Measurements from ENCODE around the gene MRGPRF.
"Not testable (repeated sequence)": the region's sequence is repeated elsewhere in the genome, so short reads cannot be mapped to it uniquely, and the experiment has no call there.

The MRGPRF gene

GRCh38 chr11:68987211-68987610 is 25.8 kb downstream of the MRGPRF start:
- no peak for DNase-seq (ENCODE audit: low spot score)

- DNase-seq (ENCODE audit: low spot score), result no peak
These were observed 29.2 kb downstream of the MRGPRF start for GRCh38 chr11:68983801-68984200.

GRCh38 chr11:68982134-68982533 is 30.9 kb downstream of the MRGPRF start:
- no peak for DNase-seq (ENCODE audit: low spot score)

- no peak for DNase-seq (ENCODE audit: low spot score)
These were observed 32.3 kb downstream of the MRGPRF start, which contains the start of gene MRGPRD for GRCh38 chr11:68980776-68981065. Gene MRGPRD, minus strand, starts transcription at chr11:68980986. Its CDS starts 0 bp downstream, at chr11:68980986.

GRCh38 chr11:68979931-68980775 is 32.9 kb downstream of the MRGPRF start:
- no peak for DNase-seq (ENCODE audit: low spot score)

GRCh38 chr11:68978931-68979594 is 34.0 kb downstream of the MRGPRF start:
- no peak for DNase-seq (ENCODE audit: low spot score)

GRCh38 chr11:68978626-68978930 is 34.5 kb downstream of the MRGPRF start:
- DNase-seq (ENCODE audit: low spot score), result no peak

- DNase-seq (ENCODE audit: low spot score), result no peak
These were observed 35.0 kb downstream of the MRGPRF start for GRCh38 chr11:68977781-68978625.

GRCh38 chr11:68976563-68976962 is 36.5 kb downstream of the MRGPRF start:
- no peak for DNase-seq (ENCODE audit: low spot score)

- no peak for DNase-seq (ENCODE audit: low spot score)
These were observed 37.0 kb downstream of the MRGPRF start for GRCh38 chr11:68976095-68976494.

- DNase-seq (ENCODE audit: low spot score), result peak; percentile 50
These were observed 38.4 kb downstream of the MRGPRF start for GRCh38 chr11:68974421-68975194.

GRCh38 chr11:68973706-68974105 is 39.3 kb downstream of the MRGPRF start:
- DNase-seq (ENCODE audit: low spot score), result not testable (repeated sequence)

- DNase-seq (ENCODE audit: low spot score), result no peak
These were observed 39.8 kb downstream of the MRGPRF start for GRCh38 chr11:68973219-68973618.

GRCh38 chr11:68970921-68971636 is 42.0 kb downstream of the MRGPRF start:
- no peak for DNase-seq (ENCODE audit: low spot score)

- no peak for DNase-seq (ENCODE audit: low spot score)
These were observed 43.7 kb downstream of the MRGPRF start for GRCh38 chr11:68969386-68969785.

GRCh38 chr11:68968306-68969250 is 44.5 kb downstream of the MRGPRF start:
- DNase-seq (ENCODE audit: low spot score), result no peak

- no peak for DNase-seq (ENCODE audit: low spot score)
These were observed 45.9 kb downstream of the MRGPRF start for GRCh38 chr11:68966894-68967780.

GRCh38 chr11:68965901-68966853 is 46.9 kb downstream of the MRGPRF start:
- no peak for DNase-seq (ENCODE audit: low spot score)
